HG02610 (cell line): ENCODE data around the gene NPTXR.

Experiments
- ATAC-seq: cut with Tn5 transposase; IDR thresholded peaks from one replicate; pipeline ENCODE4 v1.9.1; 2021; ENCODE audit warnings: mild to moderate bottlenecking, moderate library complexity; ENCODE audit not compliant: unreplicated experiment

NPTXR gene

DNA sequence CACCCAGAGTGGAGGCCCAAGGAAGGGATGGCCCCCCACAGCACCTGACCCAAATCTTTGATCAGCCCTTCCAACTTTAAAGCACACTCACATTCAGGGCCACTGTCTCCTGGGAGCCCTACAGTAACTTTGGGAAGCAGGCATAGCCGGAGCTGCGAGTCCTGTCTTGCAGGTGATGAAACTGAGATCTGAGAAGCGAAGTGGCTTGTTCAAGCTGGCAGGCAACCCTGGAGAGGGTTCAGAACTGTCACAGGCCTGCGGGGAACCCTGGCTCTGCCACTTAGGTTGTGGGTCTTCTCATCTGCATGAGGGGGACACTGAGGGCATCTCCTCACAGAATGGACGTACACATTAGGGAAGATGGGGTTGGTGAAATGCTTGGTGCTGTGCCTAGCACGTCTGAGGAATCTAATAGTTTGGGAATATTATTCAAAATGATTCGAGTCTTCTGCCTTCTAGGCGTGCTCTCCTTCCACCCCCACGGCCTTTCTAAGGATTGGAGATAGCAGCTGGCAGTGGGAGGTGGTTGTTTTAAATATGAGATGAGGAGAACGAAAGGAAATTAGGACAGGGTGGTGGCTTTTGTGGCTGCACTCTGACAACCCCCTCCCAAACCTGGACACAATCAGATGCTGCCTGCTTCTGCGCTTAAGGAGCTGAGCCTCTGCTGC lies 69.2 kb downstream of the NPTXR start:
- ATAC-seq = no peak

DNA sequence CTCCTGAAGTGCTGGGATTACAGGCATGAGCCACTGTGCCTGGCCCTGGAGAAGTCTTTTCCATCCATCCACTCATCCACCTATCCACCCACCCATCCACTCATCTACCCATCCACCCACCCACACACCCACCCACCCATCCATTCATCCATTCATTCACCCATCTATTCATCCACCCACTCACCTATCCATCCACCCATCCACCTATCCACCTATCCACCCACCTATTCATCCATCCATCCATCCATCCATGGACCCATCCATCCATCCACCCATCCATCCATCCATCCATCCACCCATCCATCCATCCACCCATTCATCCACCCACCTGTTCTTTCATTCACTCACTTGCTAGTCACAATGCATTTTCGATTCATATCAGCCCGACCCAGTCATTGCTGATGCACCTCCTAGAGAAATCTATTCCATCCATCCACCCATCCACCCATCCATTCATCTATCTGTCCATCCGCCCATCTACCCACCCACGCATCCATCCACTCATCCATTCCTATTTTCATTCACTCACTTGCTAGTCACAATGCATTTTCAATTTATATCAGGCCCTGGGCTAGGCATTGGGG lies 70.4 kb downstream of the NPTXR start:
- ATAC-seq = no peak

DNA sequence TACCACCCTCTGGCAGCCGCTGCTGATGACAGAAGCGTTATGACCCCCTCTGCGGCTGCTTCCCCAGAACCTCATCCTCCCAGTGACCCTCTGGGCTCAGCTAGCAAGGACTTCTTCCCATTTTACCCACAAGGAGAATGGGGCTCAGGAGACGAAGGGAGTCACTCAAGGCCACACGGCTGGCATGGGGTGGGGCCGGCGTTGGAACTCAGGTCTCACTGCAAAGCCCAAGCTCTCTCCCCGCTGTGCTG lies 71.3 kb downstream of the NPTXR start:
- no peak for ATAC-seq

DNA sequence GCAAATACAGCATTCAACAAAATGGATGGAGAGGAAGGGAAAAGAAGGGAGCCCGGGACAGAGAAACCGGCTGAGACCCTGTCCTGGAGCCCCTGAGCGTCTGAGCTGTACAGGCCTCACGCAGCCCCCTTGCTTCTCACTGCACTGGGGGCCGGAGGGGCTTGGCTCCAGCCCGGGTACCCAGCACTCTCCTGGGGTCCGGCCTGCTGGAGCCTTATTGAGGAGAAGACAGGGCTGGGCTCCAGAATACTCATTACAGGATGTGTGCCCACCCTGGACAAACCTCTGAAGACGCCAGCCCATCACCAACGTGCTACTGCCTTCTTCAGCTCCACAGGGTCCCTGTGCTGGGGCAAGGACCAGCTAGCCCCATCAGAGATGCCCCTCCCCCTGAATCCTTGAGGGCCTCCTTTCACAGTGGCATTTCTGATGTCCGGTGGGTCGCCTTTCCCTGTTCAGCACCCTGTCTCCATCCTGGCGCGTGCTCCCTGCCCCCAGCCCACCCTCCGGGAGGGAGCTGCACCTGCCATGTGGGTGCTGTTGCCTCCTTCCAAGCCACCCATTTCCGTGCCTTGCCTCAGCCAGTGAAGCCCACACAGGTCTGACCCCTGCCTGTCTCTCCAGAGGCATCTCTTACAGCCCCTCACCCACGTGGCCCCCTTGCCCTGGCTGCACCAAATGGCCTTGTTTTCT lies 73.4 kb downstream of the NPTXR start:
- ATAC-seq = no peak
